ENCODE measurements around the gene RBKS. TPM values are rescaled to one million over a fixed set of nuclear protein-coding genes. Genes with fewer than 3 reads are reported as not detected.
"Not testable (repeated sequence)": the region's sequence is repeated elsewhere in the genome, so short reads cannot be mapped to it uniquely, and the experiment has no call there.

The RBKS gene
- total RNA-seq, 4 donors from 2014 or later, result 1.5 to 15.2 (median 15.1) TPM; not detected in 1

GRCh38 chr2:27887111-27887510, 3.1 kb downstream of the RBKS start:
- Histone ChIP-seq H3K4me1 (peaks cover 4 to 66% (median 29%) of the 10 kb centered on the region in 4 donors), H3K36me3 (no peaks in the 10 kb centered on the region), H3K4me3 (no peak overlapping the region), H3K9me3 (no peaks in the 10 kb centered on the region), H3K27ac (peak overlapping the region in 3 of 4 donors; percentile 12 to 96 (median 95)), H3K27me3 (no peaks in the 10 kb centered on the region)
- in situ Hi-C loops (cut with MboI; ENCODE audit: low pct_ligation_motif_present in 1 of 4, low pct_unique_long_range_greater_than_20kb in 1 of 4, low sequenced_read_pairs in 3 of 4) (no loop called here), intact Hi-C loops (cut with DNase I; ENCODE audit: low total_unique reads) (no loop called here)
- TF ChIP-seq CTCF (IDR thresholded peaks at IDR 0.05) (no peak), POLR2AphosphoS5 (IDR thresholded peaks at IDR 0.05) (no peak), EP300 (IDR thresholded peaks at IDR 0.05; ENCODE audit: low read depth) (no peak), POLR2A (IDR thresholded peaks at IDR 0.05) (no peak)
- no peak for DNase-seq
- WGBS, 2 donors (ENCODE audit: low coverage in 1 of 2), result 33 to 86% methylated on average over 2 of the region's 2 CpGs

GRCh38 chr2:27886322-27886721, 3.9 kb downstream of the RBKS start:
- intact Hi-C loops (cut with DNase I; ENCODE audit: low total_unique reads) (no loop called here), in situ Hi-C loops (cut with MboI; ENCODE audit: low pct_ligation_motif_present in 1 of 4, low pct_unique_long_range_greater_than_20kb in 1 of 4, low sequenced_read_pairs in 3 of 4) (no loop called here)
- WGBS, 2 donors (ENCODE audit: low coverage in 1 of 2), result 61 to 68% methylated on average over 6 of the region's 6 CpGs
- no peak for DNase-seq
- no peak for TF ChIP-seq POLR2AphosphoS5 (IDR thresholded peaks at IDR 0.05)
- no peak for TF ChIP-seq EP300 (IDR thresholded peaks at IDR 0.05; ENCODE audit: low read depth)
- no peak for TF ChIP-seq POLR2A (IDR thresholded peaks at IDR 0.05)
- TF ChIP-seq CTCF (IDR thresholded peaks at IDR 0.05), result no peak
- Histone ChIP-seq H3K27me3 (no peaks in the 10 kb centered on the region), H3K4me3 (no peak overlapping the region), H3K36me3 (no peaks in the 10 kb centered on the region), H3K4me1 (peaks cover 4 to 58% (median 29%) of the 10 kb centered on the region in 4 donors), H3K27ac (peak overlapping the region in 2 of 4 donors; percentile 12 to 95), H3K9me3 (no peaks in the 10 kb centered on the region)

- no peak for DNase-seq
- in situ Hi-C loops (cut with MboI; ENCODE audit: low pct_ligation_motif_present in 1 of 4, low pct_unique_long_range_greater_than_20kb in 1 of 4, low sequenced_read_pairs in 3 of 4), result no loop called here
- 60 to 67% methylated on average over 1 of the region's 1 CpG for WGBS, 2 donors (ENCODE audit: low coverage in 1 of 2)
- no peak for TF ChIP-seq CTCF (IDR thresholded peaks at IDR 0.05)
- TF ChIP-seq POLR2AphosphoS5 (IDR thresholded peaks at IDR 0.05), result no peak
- TF ChIP-seq EP300 (IDR thresholded peaks at IDR 0.05; ENCODE audit: low read depth), result no peak
- no peak for TF ChIP-seq POLR2A (IDR thresholded peaks at IDR 0.05)
- peaks cover 4 to 56% (median 29%) of the 10 kb centered on the region in 4 donors for H3K4me1 ChIP-seq
- intact Hi-C loops (cut with DNase I; ENCODE audit: low total_unique reads), result no loop called here
- H3K4me3 ChIP-seq, result no peak overlapping the region
- H3K9me3 ChIP-seq, result no peaks in the 10 kb centered on the region
- no peaks in the 10 kb centered on the region for H3K27me3 ChIP-seq
- no peaks in the 10 kb centered on the region for H3K36me3 ChIP-seq
- peak overlapping the region in 1 of 4 donors; percentile 95 for H3K27ac ChIP-seq
These were observed 4.5 kb downstream of the RBKS start for GRCh38 chr2:27885661-27886060.

- no peak for TF ChIP-seq POLR2AphosphoS5 (IDR thresholded peaks at IDR 0.05)
- TF ChIP-seq EP300 (IDR thresholded peaks at IDR 0.05; ENCODE audit: low read depth), result no peak
- 86 to 93% methylated on average over 1 of the region's 1 CpG for WGBS, 2 donors (ENCODE audit: low coverage in 1 of 2)
- in situ Hi-C loops (cut with MboI; ENCODE audit: low pct_ligation_motif_present in 1 of 4, low pct_unique_long_range_greater_than_20kb in 1 of 4, low sequenced_read_pairs in 3 of 4), result no loop called here
- H3K27me3 ChIP-seq, result no peaks in the 10 kb centered on the region
- DNase-seq, result no peak
- intact Hi-C loops (cut with DNase I; ENCODE audit: low total_unique reads), result no loop called here
- no peaks in the 10 kb centered on the region for H3K36me3 ChIP-seq
- H3K4me3 ChIP-seq, result no peak overlapping the region
- H3K9me3 ChIP-seq, result no peaks in the 10 kb centered on the region
- peaks cover 4 to 56% (median 29%) of the 10 kb centered on the region in 4 donors for H3K4me1 ChIP-seq
- H3K27ac ChIP-seq, result peak overlapping the region in 1 of 4 donors; percentile 95
These were observed 5.0 kb downstream of the RBKS start for GRCh38 chr2:27885234-27885633.

- H3K9me3 ChIP-seq, result no peaks in the 10 kb centered on the region
- 0 to 33% methylated on average over 2 of the region's 2 CpGs for WGBS, 2 donors (ENCODE audit: low coverage in 1 of 2)
- no peak for DNase-seq
- intact Hi-C loops (cut with DNase I; ENCODE audit: low total_unique reads), result no loop called here
- H3K27ac ChIP-seq, result no peak overlapping the region
- H3K36me3 ChIP-seq, result no peaks in the 10 kb centered on the region
- in situ Hi-C loops (cut with MboI; ENCODE audit: low pct_ligation_motif_present in 1 of 4, low pct_unique_long_range_greater_than_20kb in 1 of 4, low sequenced_read_pairs in 3 of 4), result no loop called here
- H3K4me1 ChIP-seq, result peaks cover 4 to 52% (median 26%) of the 10 kb centered on the region in 4 donors
- no peak for TF ChIP-seq EP300 (IDR thresholded peaks at IDR 0.05; ENCODE audit: low read depth)
- no peak for TF ChIP-seq POLR2A (IDR thresholded peaks at IDR 0.05)
- no peak for TF ChIP-seq POLR2AphosphoS5 (IDR thresholded peaks at IDR 0.05)
- no peak for TF ChIP-seq CTCF (IDR thresholded peaks at IDR 0.05)
- H3K27me3 ChIP-seq, result no peaks in the 10 kb centered on the region
- no peak overlapping the region for H3K4me3 ChIP-seq
These were observed 5.6 kb downstream of the RBKS start for GRCh38 chr2:27884601-27885000.

- WGBS, 2 donors (ENCODE audit: low coverage in 1 of 2), result 88 to 100% methylated on average over 1 of the region's 1 CpG
- in situ Hi-C loops (cut with MboI; ENCODE audit: low pct_ligation_motif_present in 1 of 4, low pct_unique_long_range_greater_than_20kb in 1 of 4, low sequenced_read_pairs in 3 of 4); intact Hi-C loops (cut with DNase I; ENCODE audit: low total_unique reads): not testable (repeated sequence)
These were observed 7.6 kb downstream of the RBKS start for GRCh38 chr2:27882584-27882922.

More at GRCh38 chr2:27882584-27882922, 7.6 kb downstream of the RBKS start:
- not testable (repeated sequence) for H3K27ac ChIP-seq, H3K36me3 ChIP-seq, H3K4me3 ChIP-seq, DNase-seq, H3K9me3 ChIP-seq, H3K27me3 ChIP-seq
- H3K4me1 ChIP-seq, result peaks cover 0 to 32% (median 12%) of the 10 kb centered on the region in 4 donors
